A549 (cell line): ENCODE data around the gene RIPPLY1. TPM values are rescaled to one million over a fixed set of nuclear protein-coding genes. Genes with fewer than 3 reads are reported as not detected.

ENCODE experiments used
- ATAC-seq, 2 experiments: fragments of 200-7000 bp in 1 of 2; fragments of >200 bp in 1 of 2; cut with Nextera tagmentation in 1 of 2; cut with Tn5 transposase in 1 of 2; 3 replicates each; pipeline versions ENCODE4 v1.8.0 to v1.9.1; 2018 to 2020; ENCODE audit warnings: mild to moderate bottlenecking in 1 of 2, moderate library complexity in 1 of 2
- CTCF ChIA-PET: fragments of 300-600 bp; sonication (Branson Sonifier 250); formaldehyde crosslinking; extraction: SDS; loops from one replicate; lab custom pipeline; 2021; ENCODE audit warnings: antibody characterized with exemption, inconsistent platforms; lab: Yijun Ruan, JAX
- POLR2A ChIA-PET: fragments of 350-600 bp; formaldehyde crosslinking; extraction: SDS; loops from one replicate; lab custom pipeline; 2021; ENCODE audit warnings: antibody characterized with exemption, inconsistent platforms; lab: Yijun Ruan, JAX
- DNase-seq, 2 experiments: peaks; one replicate each; pipeline versions ENCODE4 v3.0.0 to v3.0.0-alpha.2; 2011 to 2016; ENCODE audit warnings: low read depth in 1 of 2, low spot score in 1 of 2
- FAIRE-seq: peaks from 2 replicates; lab custom pipeline; 2011; peaks lifted over from hg19 to GRCh38; lab: Jason Lieb, UNC
- H3K27ac ChIP-seq, 2 experiments: fragments of >200 bp; sonication (Bioruptor Twin); formaldehyde crosslinking; 3 replicates each; pipeline ENCODE4 v1.5.1; 2016 to 2017
- H3K4me1 ChIP-seq: fragments of >200 bp; sonication (Bioruptor Twin); formaldehyde crosslinking; 3 replicates; pipeline ENCODE4 v1.6.1; 2016
- H3K4me2 ChIP-seq: fragments of >200 bp; sonication (Bioruptor Twin); formaldehyde crosslinking; 3 replicates; pipeline ENCODE4 v1.6.1; 2016
- H3K4me3 ChIP-seq: fragments of >200 bp; sonication (Bioruptor Twin); formaldehyde crosslinking; 3 replicates; pipeline ENCODE4 v1.5.1; 2016
- H3K9me3 ChIP-seq: fragments of >200 bp; sonication (Bioruptor Twin); formaldehyde crosslinking; 3 replicates; pipeline ENCODE4 v1.6.1; 2016
- CBX8 ChIP-seq: fragments of 200-600 bp; sonication (generic); IDR thresholded peaks from 2 replicates; pipeline ENCODE4 v1.6.1; 2016
- CHD2 ChIP-seq: fragments of 150-350 bp; IDR thresholded peaks from 2 replicates; pipeline ENCODE4 v1.6.1; 2014; ENCODE audit warnings: low read length; ENCODE audit not compliant: partially characterized antibody
- EHMT2 ChIP-seq: fragments of 200-600 bp; sonication (generic); IDR thresholded peaks from 2 replicates; pipeline ENCODE4 v1.6.1; 2016; ENCODE audit warnings: antibody characterized with exemption, low read depth, mild to moderate bottlenecking, moderate library complexity
- EP300 ChIP-seq, 2 experiments: fragments of >200 bp; sonication (Bioruptor Twin); formaldehyde crosslinking; IDR thresholded peaks; 2 replicates in 1 of 2; 3 replicates in 1 of 2; pipeline ENCODE4 v1.6.1; 2016 to 2017
- FOSB ChIP-seq: fragments of 250-450 bp; sonication (Bioruptor Pico); IDR thresholded peaks from 2 replicates; pipeline ENCODE4 v1.5.0; 2020; ENCODE audit warnings: mild to moderate bottlenecking, moderate library complexity
- FOSL2 ChIP-seq, 2 experiments: fragments of 450-650 bp in 1 of 2; fragments of >200 bp in 1 of 2; sonication (Bioruptor Twin) in 1 of 2; formaldehyde crosslinking; IDR thresholded peaks; 2 replicates each; pipeline versions ENCODE4 v1.5.0 to v1.6.1; 2016 to 2020; ENCODE audit warnings: mild to moderate bottlenecking in 1 of 2, moderate library complexity in 1 of 2
- MAZ ChIP-seq: fragments of 150-350 bp; IDR thresholded peaks from 2 replicates; pipeline ENCODE4 v1.6.1; 2014; ENCODE audit warnings: antibody characterized with exemption, low read depth, low read length, borderline replicate concordance
- PHF8 ChIP-seq: fragments of 200-600 bp; sonication (generic); IDR thresholded peaks from 2 replicates; pipeline ENCODE4 v1.6.1; 2016; ENCODE audit warnings: low read depth, mild to moderate bottlenecking, antibody characterized with exemption, moderate library complexity, borderline replicate concordance
- RAD21 ChIP-seq, 2 experiments: fragments of >200 bp in 1 of 2; sonication (Bioruptor Twin) in 1 of 2; formaldehyde crosslinking in 1 of 2; IDR thresholded peaks in 1 of 2; conservative IDR thresholded peaks in 1 of 2; 2 replicates in 1 of 2; 3 replicates in 1 of 2; pipeline ENCODE4 v1.6.1; 2012 to 2018; ENCODE audit warnings: inconsistent platforms in 1 of 2
- RARB ChIP-seq: fragments of 250-450 bp; sonication (Bioruptor Pico); IDR thresholded peaks from 2 replicates; pipeline ENCODE4 v1.8.0; 2021; ENCODE audit warnings: mild to moderate bottlenecking, moderate library complexity
- RCOR1 ChIP-seq: fragments of 150-350 bp; IDR thresholded peaks from 2 replicates; pipeline ENCODE4 v1.6.1; 2014; ENCODE audit warnings: antibody characterized with exemption, low read length, low read depth
- ZC3H11A ChIP-seq: fragments of 450-650 bp; IDR thresholded peaks from 2 replicates; pipeline ENCODE4 v1.6.1; 2014; ENCODE audit warnings: antibody characterized with exemption, mild to moderate bottlenecking
- ZSCAN20 ChIP-seq: fragments of 250-450 bp; sonication (Bioruptor Pico); IDR thresholded peaks from 2 replicates; pipeline ENCODE4 v1.8.0; 2022; ENCODE audit warnings: mild to moderate bottlenecking, moderate library complexity
- WGBS: methylation state at CpG from one replicate; pipeline ENCODE4 v1.1.6; 2017; ENCODE audit errors: missing lambda C conversion rate; 5-methylcytosine and 5-hydroxymethylcytosine counted together
- polyA plus RNA-seq, 4 experiments: library from polyadenylated mRNA; depleted of rRNA in 3 of 4; stranded (reverse); fragments of >200 nt; fragmentation: RNase III in 1 of 4; extraction: RNeasy Plus Mini Kit Qiagen cat#74134 plus additional on column Dnase treatment in 1 of 4; gene quantifications; 2 replicates in 3 of 4; 3 replicates in 1 of 4; pipeline ENCODE4 v1.2.3, GENCODE V29; 2011 to 2017
- TF ChIP-seq, protein P1 (sequence below): fragments of >200 bp; sonication (Bioruptor Twin); formaldehyde crosslinking; IDR thresholded peaks from 3 replicates; pipeline ENCODE4 v1.6.1; 2016
- TF ChIP-seq, protein P2 (sequence below): fragments of >200 bp; sonication (Bioruptor Twin); formaldehyde crosslinking; IDR thresholded peaks from 3 replicates; pipeline ENCODE4 v1.5.1; 2016
- TF ChIP-seq, protein P3 (sequence below): fragments of >200 bp; sonication (Bioruptor Twin); formaldehyde crosslinking; IDR thresholded peaks from 2 replicates; pipeline ENCODE4 v1.6.1; 2016
- TF ChIP-seq, protein P4 (sequence below): IDR thresholded peaks from 2 replicates; pipeline ENCODE4 v1.6.1; 2012
- TF ChIP-seq, protein P5 (sequence below): fragments of 250-450 bp; sonication (Bioruptor Pico); IDR thresholded peaks from 2 replicates; pipeline ENCODE4 v1.5.0; 2021; ENCODE audit warnings: mild to moderate bottlenecking, moderate library complexity, borderline replicate concordance

RIPPLY1 gene
- polyA plus RNA-seq, 2 of the 4 experiments (the other 2 are of a cell fraction) = 0.14 to 0.17 TPM

DNA sequence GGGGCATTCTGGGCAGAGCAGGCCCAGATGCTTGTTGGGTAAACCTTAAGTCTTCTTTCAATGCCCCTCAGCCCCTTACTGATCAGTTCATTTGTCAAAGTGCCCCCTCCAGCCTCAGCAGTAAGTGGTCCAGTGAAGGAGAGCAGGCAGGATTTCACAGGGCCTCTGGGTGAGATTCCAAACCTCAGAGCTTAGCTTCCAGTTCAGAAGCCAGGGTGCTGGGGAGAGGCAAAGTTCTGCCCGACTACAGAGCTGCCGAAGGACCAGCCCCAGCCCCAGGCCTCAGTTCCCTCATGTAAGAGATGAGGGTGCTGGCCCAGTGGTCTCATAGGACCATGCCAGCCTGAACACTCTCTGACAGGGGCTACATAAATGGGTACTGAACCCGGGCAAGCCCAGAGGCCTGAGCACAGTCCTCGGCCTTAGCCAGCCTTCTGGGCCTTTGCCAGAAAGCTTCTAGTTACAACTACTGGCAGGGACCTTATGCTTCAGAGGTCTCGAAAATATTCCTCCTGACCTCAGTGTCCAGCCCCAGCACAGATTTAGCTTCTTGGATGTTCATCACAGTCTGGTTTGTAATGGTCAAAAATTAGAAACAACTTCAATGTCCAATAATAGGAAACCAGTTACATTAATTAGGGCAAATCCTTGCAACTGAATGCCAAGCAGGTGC lies 851 bp upstream of the RIPPLY1 start:
- Histone ChIP-seq H3K4me2 (no peak overlapping the region), H3K4me1 (peaks cover 16% of the 10 kb centered on the region), H3K4me3 (no peak overlapping the region), H3K27ac (peak overlapping the region; percentile 33 to 88; a peak in 5 of 6 replicates), H3K9me3 (no peaks in the 10 kb centered on the region)
- no peak for ATAC-seq
- DNase-seq = no peak
- WGBS = 76% methylated on average over 5 of the region's 5 CpGs
- FAIRE-seq = no peak
- POLR2A ChIA-PET = no interaction called here
- CTCF ChIA-PET = interaction anchor here (4.8 to 7.7 kb wide), 2 partner anchors 10 to 56 kb away, joined by 26 to 94 read pairs; no protein-coding TSS in a partner anchor
- TF ChIP-seq EHMT2 (no peak), ZC3H11A (no peak), FOSB (no peak), RCOR1 (no peak), RARB (CRISPR knock-in tag) (no peak), ZSCAN20 (CRISPR knock-in tag) (no peak), MAZ (no peak)
- TF ChIP-seq, protein P1, sequence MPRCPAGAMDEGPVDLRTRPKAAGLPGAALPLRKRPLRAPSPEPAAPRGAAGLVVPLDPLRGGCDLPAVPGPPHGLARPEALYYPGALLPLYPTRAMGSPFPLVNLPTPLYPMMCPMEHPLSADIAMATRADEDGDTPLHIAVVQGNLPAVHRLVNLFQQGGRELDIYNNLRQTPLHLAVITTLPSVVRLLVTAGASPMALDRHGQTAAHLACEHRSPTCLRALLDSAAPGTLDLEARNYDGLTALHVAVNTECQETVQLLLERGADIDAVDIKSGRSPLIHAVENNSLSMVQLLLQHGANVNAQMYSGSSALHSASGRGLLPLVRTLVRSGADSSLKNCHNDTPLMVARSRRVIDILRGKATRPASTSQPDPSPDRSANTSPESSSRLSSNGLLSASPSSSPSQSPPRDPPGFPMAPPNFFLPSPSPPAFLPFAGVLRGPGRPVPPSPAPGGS = no peak
- TF ChIP-seq, protein P2, sequence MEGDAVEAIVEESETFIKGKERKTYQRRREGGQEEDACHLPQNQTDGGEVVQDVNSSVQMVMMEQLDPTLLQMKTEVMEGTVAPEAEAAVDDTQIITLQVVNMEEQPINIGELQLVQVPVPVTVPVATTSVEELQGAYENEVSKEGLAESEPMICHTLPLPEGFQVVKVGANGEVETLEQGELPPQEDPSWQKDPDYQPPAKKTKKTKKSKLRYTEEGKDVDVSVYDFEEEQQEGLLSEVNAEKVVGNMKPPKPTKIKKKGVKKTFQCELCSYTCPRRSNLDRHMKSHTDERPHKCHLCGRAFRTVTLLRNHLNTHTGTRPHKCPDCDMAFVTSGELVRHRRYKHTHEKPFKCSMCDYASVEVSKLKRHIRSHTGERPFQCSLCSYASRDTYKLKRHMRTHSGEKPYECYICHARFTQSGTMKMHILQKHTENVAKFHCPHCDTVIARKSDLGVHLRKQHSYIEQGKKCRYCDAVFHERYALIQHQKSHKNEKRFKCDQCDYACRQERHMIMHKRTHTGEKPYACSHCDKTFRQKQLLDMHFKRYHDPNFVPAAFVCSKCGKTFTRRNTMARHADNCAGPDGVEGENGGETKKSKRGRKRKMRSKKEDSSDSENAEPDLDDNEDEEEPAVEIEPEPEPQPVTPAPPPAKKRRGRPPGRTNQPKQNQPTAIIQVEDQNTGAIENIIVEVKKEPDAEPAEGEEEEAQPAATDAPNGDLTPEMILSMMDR = no peak
- TF ChIP-seq, protein P3, sequence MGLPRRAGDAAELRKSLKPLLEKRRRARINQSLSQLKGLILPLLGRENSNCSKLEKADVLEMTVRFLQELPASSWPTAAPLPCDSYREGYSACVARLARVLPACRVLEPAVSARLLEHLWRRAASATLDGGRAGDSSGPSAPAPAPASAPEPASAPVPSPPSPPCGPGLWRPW = no peak

DNA sequence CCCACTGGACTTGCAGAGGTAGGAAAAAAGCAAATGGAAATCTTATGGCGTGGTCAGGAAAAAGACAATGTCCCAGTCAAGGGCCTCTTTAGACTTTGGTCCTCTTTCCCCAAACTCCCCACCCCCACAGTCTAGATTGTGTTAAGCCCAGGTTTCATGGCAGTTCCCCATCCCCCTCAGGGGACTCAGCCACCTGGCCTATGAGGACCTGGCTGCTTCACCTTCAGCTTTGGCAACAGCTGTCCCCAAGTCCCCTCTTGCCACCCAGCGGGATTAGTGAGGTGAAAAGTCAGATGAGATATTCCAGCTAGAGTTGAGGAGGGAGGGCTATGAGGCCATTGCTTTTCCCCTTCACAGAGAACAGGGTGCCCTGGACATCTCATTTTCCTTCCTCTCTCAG lies 457 bp downstream of the RIPPLY1 start:
- POLR2A ChIA-PET = no interaction called here
- Histone ChIP-seq H3K27ac (peak overlapping the region; percentile 33 to 88; a peak in 5 of 6 replicates), H3K4me2 (no peak overlapping the region), H3K4me1 (peaks cover 29% of the 10 kb centered on the region), H3K9me3 (no peaks in the 10 kb centered on the region), H3K4me3 (no peak overlapping the region)
- no peak for FAIRE-seq
- TF ChIP-seq, protein P4, sequence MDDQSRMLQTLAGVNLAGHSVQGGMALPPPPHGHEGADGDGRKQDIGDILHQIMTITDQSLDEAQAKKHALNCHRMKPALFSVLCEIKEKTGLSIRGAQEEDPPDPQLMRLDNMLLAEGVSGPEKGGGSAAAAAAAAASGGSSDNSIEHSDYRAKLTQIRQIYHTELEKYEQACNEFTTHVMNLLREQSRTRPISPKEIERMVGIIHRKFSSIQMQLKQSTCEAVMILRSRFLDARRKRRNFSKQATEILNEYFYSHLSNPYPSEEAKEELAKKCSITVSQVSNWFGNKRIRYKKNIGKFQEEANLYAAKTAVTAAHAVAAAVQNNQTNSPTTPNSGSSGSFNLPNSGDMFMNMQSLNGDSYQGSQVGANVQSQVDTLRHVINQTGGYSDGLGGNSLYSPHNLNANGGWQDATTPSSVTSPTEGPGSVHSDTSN = no peak
- TF ChIP-seq, protein P5, sequence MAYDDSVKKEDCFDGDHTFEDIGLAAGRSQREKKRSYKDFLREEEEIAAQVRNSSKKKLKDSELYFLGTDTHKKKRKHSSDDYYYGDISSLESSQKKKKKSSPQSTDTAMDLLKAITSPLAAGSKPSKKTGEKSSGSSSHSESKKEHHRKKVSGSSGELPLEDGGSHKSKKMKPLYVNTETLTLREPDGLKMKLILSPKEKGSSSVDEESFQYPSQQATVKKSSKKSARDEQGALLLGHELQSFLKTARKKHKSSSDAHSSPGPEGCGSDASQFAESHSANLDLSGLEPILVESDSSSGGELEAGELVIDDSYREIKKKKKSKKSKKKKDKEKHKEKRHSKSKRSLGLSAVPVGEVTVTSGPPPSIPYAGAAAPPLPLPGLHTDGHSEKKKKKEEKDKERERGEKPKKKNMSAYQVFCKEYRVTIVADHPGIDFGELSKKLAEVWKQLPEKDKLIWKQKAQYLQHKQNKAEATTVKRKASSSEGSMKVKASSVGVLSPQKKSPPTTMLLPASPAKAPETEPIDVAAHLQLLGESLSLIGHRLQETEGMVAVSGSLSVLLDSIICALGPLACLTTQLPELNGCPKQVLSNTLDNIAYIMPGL = no peak
- TF ChIP-seq EP300 (IDR thresholded peaks at IDR 0.05) = no peak
- no peak for TF ChIP-seq PHF8
- TF ChIP-seq CHD2 = no peak
- TF ChIP-seq FOSL2 (IDR thresholded peaks at IDR 0.05) = no peak
- no peak for TF ChIP-seq FOSL2 (CRISPR knock-in tag; IDR thresholded peaks at IDR 0.05)
- no peak for TF ChIP-seq RAD21 (conservative IDR thresholded peaks at IDR 0.05 in 1 of 2, IDR thresholded peaks at IDR 0.05 in 1 of 2)
- no peak for TF ChIP-seq CBX8
- TF ChIP-seq MAZ = no peak
- CTCF ChIA-PET = interaction anchor here (4.8 to 7.7 kb wide), 3 partner anchors 9 to 57 kb away, joined by 26 to 94 read pairs (median 57); no protein-coding TSS in a partner anchor
- ATAC-seq = no peak
- DNase-seq = no peak
- 94% methylated on average over 2 of the region's 2 CpGs for WGBS
